MM.1S (cell line): ENCODE results near the gene CIT.
"Not testable (repeated sequence)": the region's sequence is repeated elsewhere in the genome, so short reads cannot be mapped to it uniquely, and the experiment has no call there.

ENCODE experiments used
- DNase-seq: peaks from one replicate; pipeline ENCODE4 v3.0.0-alpha.2; 2015
- H2AFZ ChIP-seq: fragments of 300-600 bp; sonication (generic); 2 replicates; pipeline ENCODE4 v1.6.0; 2016; ENCODE audit warnings: antibody characterized with exemption, low read length
- H3F3A ChIP-seq: fragments of 300-600 bp; sonication (generic); 2 replicates; pipeline ENCODE4 v1.6.1; 2016; ENCODE audit warnings: mild to moderate bottlenecking, antibody characterized with exemption, low read length, moderate library complexity, mixed read lengths; ENCODE audit not compliant: insufficient read depth
- H3K27ac ChIP-seq: fragments of 300-600 bp; sonication (generic); 2 replicates; pipeline ENCODE4 v1.5.1; 2016; ENCODE audit warnings: mild to moderate bottlenecking, low read length
- H3K27me3 ChIP-seq: fragments of 300-600 bp; sonication (generic); replicated peaks from 2 replicates; pipeline ENCODE4 v1.6.0; 2016; ENCODE audit warnings: low read length; ENCODE audit not compliant: insufficient read depth
- H3K36me3 ChIP-seq: fragments of 300-600 bp; sonication (generic); replicated peaks from 2 replicates; pipeline ENCODE4 v1.6.1; 2016; ENCODE audit warnings: mild to moderate bottlenecking, low read length, mixed read lengths; ENCODE audit not compliant: insufficient read depth
- H3K4me1 ChIP-seq: fragments of 300-600 bp; sonication (generic); 2 replicates; pipeline ENCODE4 v1.6.1; 2016; ENCODE audit warnings: low read length, mixed read lengths
- H3K4me2 ChIP-seq: fragments of 300-600 bp; sonication (generic); 2 replicates; pipeline ENCODE4 v1.6.0; 2016; ENCODE audit warnings: low read depth, low read length
- H3K4me3 ChIP-seq: fragments of 300-600 bp; sonication (generic); 2 replicates; pipeline ENCODE4 v1.5.1; 2016; ENCODE audit warnings: low read length, mixed read lengths
- H3K79me2 ChIP-seq: fragments of 300-600 bp; sonication (generic); 2 replicates; pipeline ENCODE4 v1.6.1; 2016; ENCODE audit warnings: mixed run types, low read length, mixed read lengths
- H3K9ac ChIP-seq: fragments of 300-600 bp; sonication (generic); 2 replicates; pipeline ENCODE4 v1.6.1; 2016; ENCODE audit warnings: low read length, mixed read lengths
- H3K9me2 ChIP-seq: fragments of 300-600 bp; sonication (generic); replicated peaks from 2 replicates; pipeline ENCODE4 v1.6.1; 2016; ENCODE audit warnings: mild to moderate bottlenecking, low read length, mixed read lengths; ENCODE audit not compliant: insufficient read depth
- H3K9me3 ChIP-seq: fragments of 300-600 bp; sonication (generic); replicated peaks from 2 replicates; pipeline ENCODE4 v1.6.1; 2016; ENCODE audit warnings: mild to moderate bottlenecking, low read length, mixed read lengths; ENCODE audit not compliant: insufficient read depth
- H4K20me1 ChIP-seq: fragments of 300-600 bp; sonication (generic); 2 replicates; pipeline ENCODE4 v1.6.1; 2016; ENCODE audit warnings: mild to moderate bottlenecking, low read length, moderate library complexity, mixed read lengths; ENCODE audit not compliant: insufficient read depth
- EZH2 ChIP-seq: fragments of 300-600 bp; sonication (generic); optimal IDR thresholded peaks from 2 replicates; pipeline ENCODE3; 2017; ENCODE audit warnings: low read depth, mild to moderate bottlenecking, antibody characterized with exemption, low read length, mixed read lengths
- EZH2phosphoT487 ChIP-seq: fragments of 300-600 bp; sonication (generic); IDR thresholded peaks from 2 replicates; pipeline ENCODE4 v1.6.1; 2018; ENCODE audit warnings: antibody characterized with exemption, low read length
- TF ChIP-seq, protein P1 (sequence below): fragments of 300-600 bp; sonication (generic); IDR thresholded peaks from 2 replicates; pipeline ENCODE4 v1.5.1; 2016; ENCODE audit warnings: antibody characterized with exemption, low read length, mixed read lengths

The CIT gene

DNA sequence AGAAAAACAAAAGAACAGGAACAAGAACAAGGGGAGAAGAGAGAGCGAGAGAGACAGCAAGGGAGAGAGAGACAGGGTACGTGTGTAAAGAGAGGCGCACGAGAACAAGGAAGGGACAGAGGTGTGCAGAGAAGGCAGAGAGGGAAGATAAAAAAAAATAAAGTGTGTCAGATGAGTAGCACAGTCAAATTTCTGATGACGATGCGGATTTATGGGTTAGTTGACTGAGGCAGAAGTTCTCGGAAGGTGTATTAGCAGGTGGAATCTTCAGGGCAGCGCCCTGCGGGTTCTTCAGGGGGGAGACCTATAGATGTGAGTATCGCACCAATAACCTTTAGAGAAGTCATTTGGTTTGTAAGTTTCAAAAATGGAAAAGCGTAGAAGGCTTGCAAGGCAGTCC lies 164.4 kb downstream of the CIT start:
- Histone ChIP-seq H3K4me3 (no peak overlapping the region), H3K27me3 (no peaks in the 10 kb centered on the region), H3K27ac (no peak overlapping the region), H3K79me2 (no peaks in the 10 kb centered on the region), H3F3A (no peaks in the 10 kb centered on the region), H3K9me3 (no peaks in the 10 kb centered on the region), H3K4me1 (no peaks in the 10 kb centered on the region), H3K36me3 (no peaks in the 10 kb centered on the region), H3K9ac (no peak overlapping the region), H2AFZ (no peak overlapping the region), H3K9me2 (no peaks in the 10 kb centered on the region), H3K4me2 (no peak overlapping the region), H4K20me1 (no peaks in the 10 kb centered on the region)
- no peak for DNase-seq
- TF ChIP-seq EZH2phosphoT487: no peak
- no peak for TF ChIP-seq EZH2
- TF ChIP-seq, protein P1, sequence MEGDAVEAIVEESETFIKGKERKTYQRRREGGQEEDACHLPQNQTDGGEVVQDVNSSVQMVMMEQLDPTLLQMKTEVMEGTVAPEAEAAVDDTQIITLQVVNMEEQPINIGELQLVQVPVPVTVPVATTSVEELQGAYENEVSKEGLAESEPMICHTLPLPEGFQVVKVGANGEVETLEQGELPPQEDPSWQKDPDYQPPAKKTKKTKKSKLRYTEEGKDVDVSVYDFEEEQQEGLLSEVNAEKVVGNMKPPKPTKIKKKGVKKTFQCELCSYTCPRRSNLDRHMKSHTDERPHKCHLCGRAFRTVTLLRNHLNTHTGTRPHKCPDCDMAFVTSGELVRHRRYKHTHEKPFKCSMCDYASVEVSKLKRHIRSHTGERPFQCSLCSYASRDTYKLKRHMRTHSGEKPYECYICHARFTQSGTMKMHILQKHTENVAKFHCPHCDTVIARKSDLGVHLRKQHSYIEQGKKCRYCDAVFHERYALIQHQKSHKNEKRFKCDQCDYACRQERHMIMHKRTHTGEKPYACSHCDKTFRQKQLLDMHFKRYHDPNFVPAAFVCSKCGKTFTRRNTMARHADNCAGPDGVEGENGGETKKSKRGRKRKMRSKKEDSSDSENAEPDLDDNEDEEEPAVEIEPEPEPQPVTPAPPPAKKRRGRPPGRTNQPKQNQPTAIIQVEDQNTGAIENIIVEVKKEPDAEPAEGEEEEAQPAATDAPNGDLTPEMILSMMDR: no peak

DNA sequence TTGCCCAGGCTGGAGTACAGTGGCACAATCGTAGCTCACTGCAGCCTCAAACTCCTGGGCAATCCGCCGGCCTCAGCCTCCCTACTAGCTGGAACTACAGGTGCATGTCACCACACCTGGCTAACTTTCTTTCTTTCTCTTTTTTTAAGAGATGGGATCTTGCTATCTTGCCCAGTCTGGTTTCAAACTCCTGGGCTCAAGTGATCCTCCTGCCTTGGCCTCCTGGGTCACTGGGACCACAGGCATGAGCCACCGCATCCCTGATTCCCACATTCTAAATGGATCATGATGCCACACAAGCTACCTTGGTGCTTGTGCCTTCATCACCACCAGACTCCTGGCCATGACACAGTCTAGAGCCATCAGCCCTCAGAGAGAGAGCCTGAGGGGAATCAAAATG lies 165.4 kb downstream of the CIT start:
- Histone ChIP-seq H3F3A (no peaks in the 10 kb centered on the region), H3K9me2 (no peaks in the 10 kb centered on the region), H3K27ac (no peak overlapping the region), H3K4me3 (no peak overlapping the region), H4K20me1 (no peaks in the 10 kb centered on the region), H3K4me2 (no peak overlapping the region), H2AFZ (no peak overlapping the region), H3K79me2 (no peaks in the 10 kb centered on the region), H3K9me3 (no peaks in the 10 kb centered on the region), H3K4me1 (no peaks in the 10 kb centered on the region), H3K36me3 (no peaks in the 10 kb centered on the region), H3K9ac (no peak overlapping the region), H3K27me3 (no peaks in the 10 kb centered on the region)
- TF ChIP-seq EZH2: no peak
- DNase-seq: no peak

DNA sequence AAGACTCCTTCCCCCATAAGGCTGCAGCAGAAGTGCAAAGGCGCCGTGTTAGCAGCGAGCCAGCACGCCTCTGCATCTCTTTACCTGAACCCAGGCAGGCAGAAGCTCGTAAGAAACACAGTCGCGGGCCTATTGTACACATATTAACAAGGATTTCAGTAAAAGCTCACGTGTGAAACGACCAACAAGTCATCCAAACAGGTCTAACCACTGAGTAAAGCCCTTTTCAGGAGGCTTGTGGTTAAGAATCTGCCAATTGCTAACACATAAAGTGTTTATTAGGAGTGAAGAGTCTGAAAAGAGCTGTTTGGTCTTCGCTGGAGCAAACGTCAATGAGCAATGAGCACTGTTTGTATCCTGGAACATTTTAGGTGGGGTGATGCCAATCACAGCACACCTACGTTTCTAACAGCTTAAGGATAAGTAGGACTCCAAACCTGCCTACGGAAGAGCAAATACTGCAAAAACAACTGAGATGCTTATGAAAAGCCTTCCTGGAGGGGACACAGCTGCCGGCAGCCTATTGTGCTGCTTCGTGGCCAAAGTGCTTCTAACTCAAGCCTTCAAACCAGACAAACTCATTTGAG lies 166.1 kb downstream of the CIT start:
- TF ChIP-seq, protein P1: no peak
- no peak for TF ChIP-seq EZH2phosphoT487
- no peak for TF ChIP-seq EZH2
- Histone ChIP-seq H3K4me1 (no peaks in the 10 kb centered on the region), H3K27ac (no peak overlapping the region), H3K9me2 (no peaks in the 10 kb centered on the region), H3K27me3 (no peaks in the 10 kb centered on the region), H3K79me2 (no peaks in the 10 kb centered on the region), H3F3A (no peaks in the 10 kb centered on the region), H3K4me3 (no peak overlapping the region), H3K9ac (no peak overlapping the region), H4K20me1 (no peaks in the 10 kb centered on the region), H2AFZ (no peak overlapping the region), H3K4me2 (no peak overlapping the region), H3K9me3 (no peaks in the 10 kb centered on the region), H3K36me3 (no peaks in the 10 kb centered on the region)
- no peak for DNase-seq

DNA sequence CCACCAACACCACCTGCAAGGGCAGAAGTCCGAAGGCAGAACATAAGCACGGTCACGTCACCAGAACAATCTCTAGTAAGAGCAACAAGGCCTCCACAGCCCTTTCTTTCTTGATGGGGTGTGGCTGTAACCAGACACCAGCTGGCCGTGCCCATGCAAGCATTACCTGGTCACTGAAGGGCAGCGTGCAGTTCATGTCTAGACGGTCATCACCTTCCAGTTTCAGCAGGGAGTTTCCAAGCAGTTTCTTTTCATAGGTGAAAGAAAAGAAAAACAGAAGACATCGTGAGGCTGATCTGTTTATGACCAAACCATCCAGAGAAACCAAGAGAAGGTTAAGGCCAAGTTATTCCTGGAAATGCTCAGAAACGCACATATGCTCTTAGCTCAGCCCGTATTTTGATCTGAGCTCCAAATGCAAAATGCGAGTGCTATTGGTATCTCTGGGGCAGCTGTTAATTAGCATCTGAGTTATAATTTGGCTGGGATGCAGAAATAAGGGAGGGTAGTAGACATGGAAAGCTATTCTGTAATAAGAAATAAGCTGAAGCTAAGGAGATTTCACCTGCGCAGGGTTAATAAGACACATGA lies 166.7 kb downstream of the CIT start:
- Histone ChIP-seq H3K27me3 (no peaks in the 10 kb centered on the region), H3K27ac (no peak overlapping the region), H2AFZ (no peak overlapping the region), H3K9me3 (no peaks in the 10 kb centered on the region), H4K20me1 (no peaks in the 10 kb centered on the region), H3K9ac (no peak overlapping the region), H3K4me1 (no peaks in the 10 kb centered on the region), H3K9me2 (no peaks in the 10 kb centered on the region), H3K4me2 (no peak overlapping the region), H3K79me2 (no peaks in the 10 kb centered on the region), H3K4me3 (no peak overlapping the region), H3K36me3 (no peaks in the 10 kb centered on the region), H3F3A (no peaks in the 10 kb centered on the region)
- DNase-seq: no peak
- TF ChIP-seq EZH2 (no peak), EZH2phosphoT487 (no peak)
- TF ChIP-seq, protein P1: no peak

DNA sequence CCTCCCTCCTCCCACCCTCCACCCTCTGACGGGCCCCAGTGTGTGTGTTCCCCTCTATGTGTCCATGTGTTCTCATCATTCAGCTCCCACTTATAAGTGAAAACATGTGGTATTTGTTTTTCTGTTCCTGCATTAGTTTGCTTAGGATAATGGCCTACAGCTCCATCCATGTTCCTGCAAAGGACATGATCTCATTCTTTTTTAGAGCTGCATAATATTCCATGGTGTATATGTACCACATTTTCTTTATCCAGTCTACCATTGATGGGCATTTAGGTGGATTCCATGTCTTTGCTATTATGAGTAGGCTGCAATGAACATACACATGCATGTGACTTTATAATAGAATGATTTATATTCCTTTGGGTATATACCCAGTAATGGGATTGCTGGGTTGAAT lies 170.7 kb downstream of the CIT start:
- DNase-seq, H3F3A ChIP-seq, H4K20me1 ChIP-seq, H3K36me3 ChIP-seq, H3K9ac ChIP-seq, H2AFZ ChIP-seq, H3K79me2 ChIP-seq, H3K9me3 ChIP-seq, H3K27ac ChIP-seq, H3K4me1 ChIP-seq, H3K27me3 ChIP-seq, H3K9me2 ChIP-seq, H3K4me3 ChIP-seq, H3K4me2 ChIP-seq: not testable (repeated sequence)
